GM18517 (cell line): ENCODE data around the gene TMEM229B.
"Not testable (repeated sequence)": the region's sequence is repeated elsewhere in the genome, so short reads cannot be mapped to it uniquely, and the experiment has no call there.

Experiments
- ATAC-seq: cut with Tn5 transposase; IDR thresholded peaks from one replicate; pipeline ENCODE4 v1.9.1; 2021; ENCODE audit warnings: mild to moderate bottlenecking, moderate library complexity; ENCODE audit not compliant: unreplicated experiment

The TMEM229B gene

GRCh38 chr14:67459336-67459735, 29.2 kb downstream of the TMEM229B start:
- no peak for ATAC-seq

- no peak for ATAC-seq
Observed at GRCh38 chr14:67457782-67458181, 30.7 kb downstream of the TMEM229B start.

- no peak for ATAC-seq
Observed at GRCh38 chr14:67456732-67457131, 31.8 kb downstream of the TMEM229B start.

- no peak for ATAC-seq
Observed at GRCh38 chr14:67453575-67454300, 34.8 kb downstream of the TMEM229B start.

GRCh38 chr14:67451667-67452066, 36.9 kb downstream of the TMEM229B start:
- ATAC-seq: not testable (repeated sequence)

- ATAC-seq: no peak
Observed at GRCh38 chr14:67449096-67449495, 39.4 kb downstream of the TMEM229B start.

- ATAC-seq: no peak
Observed at GRCh38 chr14:67447033-67447381, 41.5 kb downstream of the TMEM229B start.

- no peak for ATAC-seq
Observed at GRCh38 chr14:67446371-67447032, 42.0 kb downstream of the TMEM229B start.

- ATAC-seq: no peak
Observed at GRCh38 chr14:67444395-67444794, 44.1 kb downstream of the TMEM229B start.

GRCh38 chr14:67442139-67442906, 46.2 kb downstream of the TMEM229B start:
- ATAC-seq: no peak

- ATAC-seq: no peak
Observed at GRCh38 chr14:67441672-67442071, 46.8 kb downstream of the TMEM229B start.

- ATAC-seq: no peak
Observed at GRCh38 chr14:67441256-67441655, 47.3 kb downstream of the TMEM229B start.

- ATAC-seq: no peak
Observed at GRCh38 chr14:67440513-67440912, 48.0 kb downstream of the TMEM229B start.

GRCh38 chr14:67438969-67439368, 49.6 kb downstream of the TMEM229B start:
- no peak for ATAC-seq

GRCh38 chr14:67436006-67436866, 52.3 kb downstream of the TMEM229B start:
- ATAC-seq: no peak

GRCh38 chr14:67435603-67436002, 52.9 kb downstream of the TMEM229B start:
- no peak for ATAC-seq

- no peak for ATAC-seq
Observed at GRCh38 chr14:67432050-67432564, 56.4 kb downstream of the TMEM229B start.

GRCh38 chr14:67429510-67430205, 58.9 kb downstream of the TMEM229B start:
- no peak for ATAC-seq

GRCh38 chr14:67428501-67429031, 60.0 kb downstream of the TMEM229B start:
- no peak for ATAC-seq
